Measurements from ENCODE around the gene DDX53.

The DDX53 gene

DNA sequence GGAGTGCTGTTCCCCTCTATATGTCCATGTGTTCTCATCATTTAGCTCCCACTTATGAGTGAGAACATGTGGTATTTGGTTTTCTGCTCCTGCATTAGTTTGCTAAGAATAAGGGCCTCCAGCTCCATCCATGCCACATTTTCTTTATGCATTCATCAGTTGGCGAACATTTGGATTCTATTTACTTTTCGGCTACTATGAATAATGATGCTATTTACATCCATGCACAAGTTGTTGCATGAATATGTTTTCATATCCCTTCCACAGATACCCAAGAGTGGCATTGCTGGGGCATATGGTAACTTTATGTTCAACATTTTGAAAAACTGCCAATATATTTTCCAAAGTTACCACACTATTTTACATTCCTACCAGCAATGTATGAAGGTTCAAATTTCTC is 13.8 kb upstream of the DDX53 start:
- H3K9ac ChIP-seq (ENCODE audit: low read length), result no peak overlapping the region
- no peaks in the 10 kb centered on the region for H3K4me1 ChIP-seq (ENCODE audit: insufficient read depth, low read length)
- H3K27me3 ChIP-seq (ENCODE audit: control insufficient read depth in 1 of 2, insufficient read depth in 2 of 2, low read length in 2 of 2), result no peaks in the 10 kb centered on the region
- no peak overlapping the region for H3K27ac ChIP-seq (ENCODE audit: low read depth, low read length)
- no peaks in the 10 kb centered on the region for H3K9me3 ChIP-seq (ENCODE audit: low read length)
- no peak overlapping the region for H3K4me3 ChIP-seq (ENCODE audit: low read depth in 1 of 2, low read length in 2 of 2)
- H3K36me3 ChIP-seq (ENCODE audit: insufficient read depth, low read length), result no peaks in the 10 kb centered on the region

DNA sequence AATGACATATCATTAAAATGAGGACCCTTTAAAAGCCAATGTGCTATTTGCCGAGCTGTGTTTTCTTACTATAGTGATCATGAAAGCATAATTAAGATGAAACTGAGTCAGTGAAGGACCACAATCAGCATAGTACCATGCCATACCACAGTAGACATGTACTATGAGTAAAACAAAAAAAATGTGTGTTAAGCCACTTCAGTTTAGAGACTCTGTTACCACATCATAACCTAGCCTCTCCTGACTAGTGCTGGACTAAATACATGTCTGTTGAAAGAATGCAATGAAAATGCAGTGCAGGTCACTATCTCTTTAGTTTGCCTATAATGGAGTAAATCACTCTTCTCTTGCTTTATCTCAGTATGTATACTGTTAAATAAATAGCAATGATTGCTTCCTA is 12.3 kb upstream of the DDX53 start:
- no peaks in the 10 kb centered on the region for H3K9me3 ChIP-seq (ENCODE audit: low read length)
- no peak overlapping the region for H3K27ac ChIP-seq (ENCODE audit: low read depth, low read length)
- H3K4me1 ChIP-seq (ENCODE audit: insufficient read depth, low read length), result no peaks in the 10 kb centered on the region
- H3K27me3 ChIP-seq (ENCODE audit: control insufficient read depth in 1 of 2, insufficient read depth in 2 of 2, low read length in 2 of 2), result no peaks in the 10 kb centered on the region
- H3K4me3 ChIP-seq (ENCODE audit: low read depth in 1 of 2, low read length in 2 of 2), result no peak overlapping the region
- no peaks in the 10 kb centered on the region for H3K36me3 ChIP-seq (ENCODE audit: insufficient read depth, low read length)
- H3K9ac ChIP-seq (ENCODE audit: low read length), result no peak overlapping the region

DNA sequence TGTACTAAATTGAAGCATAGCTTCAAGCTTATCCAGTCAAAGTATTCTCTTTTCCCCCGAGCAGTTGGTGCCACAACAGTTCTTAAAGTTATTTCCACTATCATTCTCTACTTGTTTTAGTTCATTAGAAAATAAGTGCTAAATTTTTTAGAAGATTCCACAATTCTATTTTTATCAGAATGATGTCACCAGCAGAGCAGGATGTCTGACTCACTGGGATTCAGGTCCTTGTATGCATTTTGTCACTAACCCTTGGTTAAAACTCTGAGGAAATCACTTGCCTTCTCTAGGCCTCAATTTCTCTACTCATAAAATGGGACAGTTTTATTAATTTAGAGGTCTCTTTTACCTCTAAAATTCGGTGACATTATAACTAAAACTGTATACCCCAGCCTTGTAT is 3.4 kb downstream of the DDX53 start:
- Histone ChIP-seq H3K9ac (ENCODE audit: low read length) (no peak overlapping the region), H3K4me1 (ENCODE audit: insufficient read depth, low read length) (no peaks in the 10 kb centered on the region), H3K27me3 (ENCODE audit: control insufficient read depth in 1 of 2, insufficient read depth in 2 of 2, low read length in 2 of 2) (no peaks in the 10 kb centered on the region), H3K27ac (ENCODE audit: low read depth, low read length) (no peak overlapping the region), H3K4me3 (ENCODE audit: low read depth in 1 of 2, low read length in 2 of 2) (no peak overlapping the region), H3K36me3 (ENCODE audit: insufficient read depth, low read length) (no peaks in the 10 kb centered on the region), H3K9me3 (ENCODE audit: low read length) (no peaks in the 10 kb centered on the region)

DNA sequence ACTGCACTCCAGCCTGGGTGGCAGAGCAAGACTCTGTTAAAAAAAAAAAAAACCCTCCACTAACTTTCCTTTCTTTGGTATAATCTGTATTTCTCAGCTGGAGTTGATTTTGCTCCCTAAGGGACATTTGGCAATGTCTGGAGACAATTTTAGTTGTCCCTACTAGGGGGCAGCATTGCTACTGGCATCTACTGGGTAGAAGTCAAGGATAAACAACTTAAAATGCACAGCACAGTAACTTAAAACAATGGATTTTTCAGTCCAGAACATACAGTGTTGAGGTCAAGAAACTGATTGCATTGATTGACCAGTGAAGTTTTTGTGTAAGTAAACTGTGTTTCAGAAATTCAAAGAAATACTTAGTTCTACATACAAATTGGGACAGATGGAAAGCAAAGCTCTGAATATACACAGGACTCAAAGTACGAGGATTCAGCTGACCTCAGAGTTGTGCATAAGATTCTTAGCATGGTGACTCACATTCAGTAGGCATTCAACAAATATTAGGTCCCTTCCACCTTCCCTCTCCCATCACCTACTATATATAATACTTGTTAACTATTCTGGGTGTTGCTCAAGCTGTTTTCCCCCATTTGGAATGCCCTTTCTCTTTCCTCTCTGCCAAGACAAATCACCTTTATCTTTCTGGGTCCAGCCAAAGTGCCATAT is 8.8 kb downstream of the DDX53 start:
- Histone ChIP-seq H3K4me1 (ENCODE audit: insufficient read depth, low read length) (no peaks in the 10 kb centered on the region), H3K36me3 (ENCODE audit: insufficient read depth, low read length) (no peaks in the 10 kb centered on the region), H3K27me3 (ENCODE audit: control insufficient read depth in 1 of 2, insufficient read depth in 2 of 2, low read length in 2 of 2) (no peaks in the 10 kb centered on the region), H3K9ac (ENCODE audit: low read length) (no peak overlapping the region), H3K27ac (ENCODE audit: low read depth, low read length) (no peak overlapping the region), H3K9me3 (ENCODE audit: low read length) (no peaks in the 10 kb centered on the region), H3K4me3 (ENCODE audit: low read depth in 1 of 2, low read length in 2 of 2) (no peak overlapping the region)

DNA sequence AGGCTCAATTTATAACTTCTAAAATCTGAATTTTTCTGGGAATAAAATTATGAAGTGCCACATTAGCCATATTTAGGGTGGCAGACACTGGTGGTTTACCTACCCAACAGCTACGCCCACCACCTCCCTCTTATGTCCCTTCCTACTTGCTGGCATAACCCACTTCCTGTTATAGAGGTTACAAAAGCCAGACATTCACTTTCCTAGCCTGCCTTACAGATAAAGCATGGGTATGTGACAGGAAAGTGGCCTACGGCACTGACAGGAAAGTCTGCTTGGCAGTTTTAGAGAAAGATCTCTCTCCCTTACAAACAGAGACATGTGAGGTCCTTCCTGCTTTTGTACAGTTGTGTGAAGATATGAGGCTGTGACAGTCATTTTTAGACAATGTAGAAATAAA is 12.4 kb downstream of the DDX53 start:
- Histone ChIP-seq H3K27ac (ENCODE audit: low read depth, low read length) (no peak overlapping the region), H3K9ac (ENCODE audit: low read length) (no peak overlapping the region), H3K9me3 (ENCODE audit: low read length) (no peaks in the 10 kb centered on the region), H3K4me1 (ENCODE audit: insufficient read depth, low read length) (no peaks in the 10 kb centered on the region), H3K36me3 (ENCODE audit: insufficient read depth, low read length) (no peaks in the 10 kb centered on the region), H3K4me3 (ENCODE audit: low read depth in 1 of 2, low read length in 2 of 2) (no peak overlapping the region), H3K27me3 (ENCODE audit: control insufficient read depth in 1 of 2, insufficient read depth in 2 of 2, low read length in 2 of 2) (no peaks in the 10 kb centered on the region)

DNA sequence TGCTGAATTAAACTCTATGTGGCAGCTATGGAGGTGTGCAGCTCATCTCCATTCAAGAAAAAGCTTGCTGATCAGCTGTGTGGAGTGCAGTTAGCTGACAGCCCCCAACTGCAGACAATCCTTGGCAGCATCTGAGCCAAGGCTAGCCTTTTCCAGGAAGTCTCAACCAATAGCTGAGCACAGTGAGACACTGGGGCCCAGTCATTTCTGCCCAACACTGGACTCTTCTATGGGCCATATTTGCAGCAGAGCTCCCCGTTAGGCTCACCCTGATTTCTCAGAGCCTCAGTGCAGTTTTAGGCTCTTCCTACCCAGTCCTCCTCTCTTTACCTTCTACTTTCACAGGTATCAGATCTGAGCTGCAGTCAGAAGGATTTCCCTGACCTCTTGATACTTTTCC is 12.9 kb downstream of the DDX53 start:
- Histone ChIP-seq H3K36me3 (ENCODE audit: insufficient read depth, low read length) (no peaks in the 10 kb centered on the region), H3K9me3 (ENCODE audit: low read length) (no peaks in the 10 kb centered on the region), H3K27me3 (ENCODE audit: control insufficient read depth in 1 of 2, insufficient read depth in 2 of 2, low read length in 2 of 2) (no peaks in the 10 kb centered on the region), H3K4me3 (ENCODE audit: low read depth in 1 of 2, low read length in 2 of 2) (no peak overlapping the region), H3K27ac (ENCODE audit: low read depth, low read length) (no peak overlapping the region), H3K4me1 (ENCODE audit: insufficient read depth, low read length) (no peaks in the 10 kb centered on the region), H3K9ac (ENCODE audit: low read length) (no peak overlapping the region)

DNA sequence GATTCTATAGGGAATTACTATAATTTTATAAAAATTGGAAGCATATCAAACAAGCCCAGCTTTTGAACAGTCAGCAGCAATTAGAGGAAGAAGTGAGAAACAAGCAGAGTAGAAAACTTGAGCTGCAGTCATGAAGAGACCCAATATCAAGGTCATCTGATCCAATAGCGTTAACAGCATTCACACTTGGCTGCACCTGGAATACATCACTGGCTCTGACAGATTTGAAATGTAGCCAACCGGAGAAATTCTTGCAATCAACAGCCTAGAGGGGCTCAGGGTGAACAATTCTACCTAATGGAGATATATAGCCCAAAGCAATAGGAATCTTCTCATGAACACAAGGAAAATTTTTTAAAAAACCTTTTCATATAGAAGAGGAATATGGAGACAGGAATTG is 13.6 kb downstream of the DDX53 start:
- Histone ChIP-seq H3K27ac (ENCODE audit: low read depth, low read length) (no peak overlapping the region), H3K9ac (ENCODE audit: low read length) (no peak overlapping the region), H3K4me3 (ENCODE audit: low read depth in 1 of 2, low read length in 2 of 2) (no peak overlapping the region), H3K27me3 (ENCODE audit: control insufficient read depth in 1 of 2, insufficient read depth in 2 of 2, low read length in 2 of 2) (no peaks in the 10 kb centered on the region), H3K36me3 (ENCODE audit: insufficient read depth, low read length) (no peaks in the 10 kb centered on the region), H3K9me3 (ENCODE audit: low read length) (no peaks in the 10 kb centered on the region), H3K4me1 (ENCODE audit: insufficient read depth, low read length) (no peaks in the 10 kb centered on the region)

DNA sequence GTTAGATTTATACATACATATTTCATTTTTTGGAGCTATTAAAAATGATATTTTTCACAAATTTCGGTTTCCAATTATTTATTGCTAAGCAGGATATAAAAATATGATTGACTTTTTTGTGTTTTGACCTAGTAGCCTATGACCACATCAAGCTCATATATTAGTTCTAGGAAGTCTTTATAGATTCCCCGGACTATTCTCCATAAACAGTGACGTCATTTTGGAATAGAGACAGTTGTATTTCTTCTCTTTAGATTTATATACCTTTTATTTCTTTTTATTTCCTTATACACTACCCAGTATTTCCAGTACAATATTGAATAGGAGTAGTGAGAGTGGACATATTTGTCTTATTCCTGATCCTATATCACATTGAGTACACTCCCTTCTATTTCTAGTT is 31.8 kb downstream of the DDX53 start:
- no peaks in the 10 kb centered on the region for H3K36me3 ChIP-seq (ENCODE audit: insufficient read depth, low read length)

DNA sequence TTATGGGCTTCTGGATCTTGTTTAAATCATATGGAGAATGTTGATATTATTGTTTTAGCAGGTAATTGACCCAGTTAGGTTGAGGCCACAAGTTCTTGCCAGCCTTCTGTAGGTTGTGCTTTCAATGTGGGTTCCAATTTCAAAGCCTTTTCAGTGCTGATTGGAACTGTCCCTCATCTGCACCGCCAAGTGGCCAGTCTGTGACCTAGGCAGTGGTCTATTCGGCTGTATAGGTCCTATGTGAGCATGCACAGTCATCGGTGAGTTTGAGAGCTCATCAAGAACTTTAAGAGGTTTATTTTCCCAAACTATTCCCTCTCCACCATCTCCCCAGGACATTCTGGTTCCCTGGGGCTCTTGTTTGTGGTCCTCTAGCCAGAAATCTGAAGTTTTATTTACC is 35.7 kb downstream of the DDX53 start:
- Histone ChIP-seq H3K9me3 (ENCODE audit: low read length) (no peaks in the 10 kb centered on the region), H3K4me3 (ENCODE audit: low read depth in 1 of 2, low read length in 2 of 2) (no peak overlapping the region), H3K36me3 (ENCODE audit: insufficient read depth, low read length) (no peaks in the 10 kb centered on the region), H3K4me1 (ENCODE audit: insufficient read depth, low read length) (no peaks in the 10 kb centered on the region), H3K27me3 (ENCODE audit: control insufficient read depth in 1 of 2, insufficient read depth in 2 of 2, low read length in 2 of 2) (no peaks in the 10 kb centered on the region), H3K9ac (ENCODE audit: low read length) (no peak overlapping the region), H3K27ac (ENCODE audit: low read depth, low read length) (no peak overlapping the region)

More for the DNA sequence above, 31.8 kb downstream of the DDX53 start:
- no peak overlapping the region for H3K4me3 ChIP-seq (ENCODE audit: low read depth in 1 of 2, low read length in 2 of 2)
- no peak overlapping the region for H3K9ac ChIP-seq (ENCODE audit: low read length)
- H3K27ac ChIP-seq (ENCODE audit: low read depth, low read length), result no peak overlapping the region
- no peaks in the 10 kb centered on the region for H3K27me3 ChIP-seq (ENCODE audit: control insufficient read depth in 1 of 2, insufficient read depth in 2 of 2, low read length in 2 of 2)
- H3K9me3 ChIP-seq (ENCODE audit: low read length), result no peaks in the 10 kb centered on the region
- no peaks in the 10 kb centered on the region for H3K4me1 ChIP-seq (ENCODE audit: insufficient read depth, low read length)

DNA sequence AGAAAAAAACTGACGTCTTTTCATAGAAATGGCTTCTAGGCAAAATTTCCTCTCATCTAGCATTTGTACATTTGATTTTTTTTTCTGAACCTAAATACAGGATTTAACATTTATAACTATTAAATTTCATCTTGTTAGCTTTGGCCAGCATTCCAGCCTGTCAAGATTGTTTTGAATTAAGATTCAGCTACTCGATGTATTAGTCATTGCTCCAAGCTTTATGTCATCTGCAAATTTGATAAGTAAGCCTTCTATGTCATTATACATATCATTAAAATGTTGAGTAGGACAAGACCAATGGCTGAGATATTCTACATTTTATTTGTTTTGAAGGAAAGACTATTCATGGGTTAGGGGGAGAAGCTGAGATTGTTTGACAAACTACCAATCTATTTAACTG is 46.7 kb downstream of the DDX53 start:
- no peak overlapping the region for H3K4me3 ChIP-seq (ENCODE audit: low read depth in 1 of 2, low read length in 2 of 2)

DNA sequence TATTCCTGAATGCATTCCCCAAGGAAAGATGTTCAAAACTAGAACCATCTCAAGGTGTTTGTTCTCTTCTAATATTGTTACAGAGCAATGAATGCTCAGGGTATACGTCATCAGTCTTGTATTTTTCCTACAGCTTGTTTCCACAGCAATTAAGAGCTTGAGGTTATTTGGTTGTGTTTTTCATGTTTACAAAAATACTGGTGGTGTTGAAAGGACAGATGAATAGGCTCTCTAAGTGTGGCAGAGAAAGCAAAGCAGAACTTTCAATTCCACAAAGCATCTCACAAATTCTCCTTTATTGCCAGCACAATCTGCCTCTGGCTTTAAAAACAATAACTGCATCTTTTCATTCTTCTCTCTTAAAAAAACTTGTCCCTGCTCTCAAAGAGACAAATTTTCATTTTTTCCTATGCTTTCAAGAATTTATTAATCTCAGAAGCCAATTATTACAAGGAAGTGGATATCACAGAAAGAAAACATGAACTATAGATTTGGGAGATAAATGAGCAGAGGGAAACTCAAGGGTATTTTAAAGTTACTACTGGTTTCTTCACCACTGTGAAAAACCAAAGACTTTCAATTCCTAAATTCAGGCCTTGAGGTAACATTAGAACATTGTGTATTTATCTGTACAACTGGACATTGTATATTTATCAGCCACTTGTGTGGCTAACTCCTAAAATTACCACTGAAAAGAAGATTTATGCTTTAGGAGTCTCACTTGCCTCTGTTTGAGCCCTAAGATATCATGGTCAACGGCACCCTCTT is 49.2 kb downstream of the DDX53 start:
- Histone ChIP-seq H3K27me3 (ENCODE audit: control insufficient read depth in 1 of 2, insufficient read depth in 2 of 2, low read length in 2 of 2) (no peaks in the 10 kb centered on the region), H3K4me1 (ENCODE audit: insufficient read depth, low read length) (no peaks in the 10 kb centered on the region), H3K4me3 (ENCODE audit: low read depth in 1 of 2, low read length in 2 of 2) (no peak overlapping the region), H3K27ac (ENCODE audit: low read depth, low read length) (no peak overlapping the region), H3K9me3 (ENCODE audit: low read length) (no peaks in the 10 kb centered on the region), H3K36me3 (ENCODE audit: insufficient read depth, low read length) (no peaks in the 10 kb centered on the region), H3K9ac (ENCODE audit: low read length) (no peak overlapping the region)

More for the DNA sequence above, 46.7 kb downstream of the DDX53 start:
- H3K4me1 ChIP-seq (ENCODE audit: insufficient read depth, low read length), result no peaks in the 10 kb centered on the region
- H3K9ac ChIP-seq (ENCODE audit: low read length), result no peak overlapping the region
- H3K36me3 ChIP-seq (ENCODE audit: insufficient read depth, low read length), result no peaks in the 10 kb centered on the region
- no peaks in the 10 kb centered on the region for H3K9me3 ChIP-seq (ENCODE audit: low read length)
- no peak overlapping the region for H3K27ac ChIP-seq (ENCODE audit: low read depth, low read length)
- no peaks in the 10 kb centered on the region for H3K27me3 ChIP-seq (ENCODE audit: control insufficient read depth in 1 of 2, insufficient read depth in 2 of 2, low read length in 2 of 2)

DNA sequence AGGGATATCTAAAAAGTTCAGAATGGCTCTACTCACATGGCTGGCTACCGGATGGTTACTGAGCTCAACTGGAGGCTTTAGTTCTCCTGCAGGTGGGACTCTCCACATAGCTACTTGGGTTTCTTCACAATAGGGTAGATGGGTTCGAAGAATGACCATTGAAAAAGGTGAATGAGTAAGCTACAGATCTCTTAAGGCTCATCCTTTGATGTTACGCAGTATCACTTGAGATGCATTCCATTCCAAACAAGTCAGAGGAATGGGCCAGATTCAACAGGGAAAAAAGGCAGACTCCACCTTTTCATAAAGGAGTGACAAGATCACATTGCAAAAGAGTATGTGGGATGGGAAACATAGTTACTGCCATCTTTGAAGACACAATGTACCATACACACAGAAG is 52.6 kb downstream of the DDX53 start:
- Histone ChIP-seq H3K9me3 (ENCODE audit: low read length) (no peaks in the 10 kb centered on the region), H3K9ac (ENCODE audit: low read length) (no peak overlapping the region), H3K4me1 (ENCODE audit: insufficient read depth, low read length) (no peaks in the 10 kb centered on the region), H3K4me3 (ENCODE audit: low read depth in 1 of 2, low read length in 2 of 2) (no peak overlapping the region), H3K36me3 (ENCODE audit: insufficient read depth, low read length) (no peaks in the 10 kb centered on the region), H3K27ac (ENCODE audit: low read depth, low read length) (no peak overlapping the region), H3K27me3 (ENCODE audit: control insufficient read depth in 1 of 2, insufficient read depth in 2 of 2, low read length in 2 of 2) (no peaks in the 10 kb centered on the region)

All from muscle layer of colon (tissue), 2 donors.